ENCODE data around the gene OTUD7B.

GRCh38 chr1:150034336-150034735 is 23.8 kb upstream of the OTUD7B start:
- no peak for TF ChIP-seq CHD2 (IDR thresholded peaks at IDR 0.05; ENCODE audit: low read length)
- no peak for TF ChIP-seq POLR2A (IDR thresholded peaks at IDR 0.05; ENCODE audit: control extremely low read depth in 1 of 2, low read depth in 2 of 2, low read length in 2 of 2)
- TF ChIP-seq, protein P1, sequence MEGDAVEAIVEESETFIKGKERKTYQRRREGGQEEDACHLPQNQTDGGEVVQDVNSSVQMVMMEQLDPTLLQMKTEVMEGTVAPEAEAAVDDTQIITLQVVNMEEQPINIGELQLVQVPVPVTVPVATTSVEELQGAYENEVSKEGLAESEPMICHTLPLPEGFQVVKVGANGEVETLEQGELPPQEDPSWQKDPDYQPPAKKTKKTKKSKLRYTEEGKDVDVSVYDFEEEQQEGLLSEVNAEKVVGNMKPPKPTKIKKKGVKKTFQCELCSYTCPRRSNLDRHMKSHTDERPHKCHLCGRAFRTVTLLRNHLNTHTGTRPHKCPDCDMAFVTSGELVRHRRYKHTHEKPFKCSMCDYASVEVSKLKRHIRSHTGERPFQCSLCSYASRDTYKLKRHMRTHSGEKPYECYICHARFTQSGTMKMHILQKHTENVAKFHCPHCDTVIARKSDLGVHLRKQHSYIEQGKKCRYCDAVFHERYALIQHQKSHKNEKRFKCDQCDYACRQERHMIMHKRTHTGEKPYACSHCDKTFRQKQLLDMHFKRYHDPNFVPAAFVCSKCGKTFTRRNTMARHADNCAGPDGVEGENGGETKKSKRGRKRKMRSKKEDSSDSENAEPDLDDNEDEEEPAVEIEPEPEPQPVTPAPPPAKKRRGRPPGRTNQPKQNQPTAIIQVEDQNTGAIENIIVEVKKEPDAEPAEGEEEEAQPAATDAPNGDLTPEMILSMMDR (IDR thresholded peaks at IDR 0.05; ENCODE audit: control extremely low read depth in 1 of 3, insufficient read depth in 1 of 3, low read depth in 1 of 3, low read length in 3 of 3): no peak
- no peak for TF ChIP-seq TEAD4 (IDR thresholded peaks at IDR 0.05; ENCODE audit: low read depth, low read length)
- no peak for TF ChIP-seq POLR2AphosphoS5 (IDR thresholded peaks at IDR 0.05; ENCODE audit: low read depth, low read length)
- no peak for TF ChIP-seq EZH2 (IDR thresholded peaks at IDR 0.05; ENCODE audit: low read depth, low read length, severe bottlenecking)
- no peak for TF ChIP-seq RFX5 (IDR thresholded peaks at IDR 0.05; ENCODE audit: borderline replicate concordance, low read depth, low read length)
- no peak for TF ChIP-seq SRF (IDR thresholded peaks at IDR 0.05; ENCODE audit: low read depth, low read length)
- TF ChIP-seq KDM1A (IDR thresholded peaks at IDR 0.05; ENCODE audit: borderline replicate concordance, low read length): no peak
- TF ChIP-seq SAP30 (IDR thresholded peaks at IDR 0.05; ENCODE audit: insufficient read depth, insufficient replicate concordance, low read length): no peak
- TF ChIP-seq USF2 (IDR thresholded peaks at IDR 0.05; ENCODE audit: low read length): no peak
- TF ChIP-seq, protein P2, sequence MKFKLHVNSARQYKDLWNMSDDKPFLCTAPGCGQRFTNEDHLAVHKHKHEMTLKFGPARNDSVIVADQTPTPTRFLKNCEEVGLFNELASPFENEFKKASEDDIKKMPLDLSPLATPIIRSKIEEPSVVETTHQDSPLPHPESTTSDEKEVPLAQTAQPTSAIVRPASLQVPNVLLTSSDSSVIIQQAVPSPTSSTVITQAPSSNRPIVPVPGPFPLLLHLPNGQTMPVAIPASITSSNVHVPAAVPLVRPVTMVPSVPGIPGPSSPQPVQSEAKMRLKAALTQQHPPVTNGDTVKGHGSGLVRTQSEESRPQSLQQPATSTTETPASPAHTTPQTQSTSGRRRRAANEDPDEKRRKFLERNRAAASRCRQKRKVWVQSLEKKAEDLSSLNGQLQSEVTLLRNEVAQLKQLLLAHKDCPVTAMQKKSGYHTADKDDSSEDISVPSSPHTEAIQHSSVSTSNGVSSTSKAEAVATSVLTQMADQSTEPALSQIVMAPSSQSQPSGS (IDR thresholded peaks at IDR 0.05; ENCODE audit: low read length): no peak

Data from H1 (cell line).